Fibroblast of gingiva (primary cell): ENCODE measurements around the gene GNAT3.
A peak's percentile ranks its signal among the peaks of the same experiment; 100 is the strongest.

ENCODE experiments used
- DNase-seq: peaks from one replicate; pipeline ENCODE4 v3.0.0-alpha.2; 2011; ENCODE audit warnings: low read depth

Gene GNAT3

DNA sequence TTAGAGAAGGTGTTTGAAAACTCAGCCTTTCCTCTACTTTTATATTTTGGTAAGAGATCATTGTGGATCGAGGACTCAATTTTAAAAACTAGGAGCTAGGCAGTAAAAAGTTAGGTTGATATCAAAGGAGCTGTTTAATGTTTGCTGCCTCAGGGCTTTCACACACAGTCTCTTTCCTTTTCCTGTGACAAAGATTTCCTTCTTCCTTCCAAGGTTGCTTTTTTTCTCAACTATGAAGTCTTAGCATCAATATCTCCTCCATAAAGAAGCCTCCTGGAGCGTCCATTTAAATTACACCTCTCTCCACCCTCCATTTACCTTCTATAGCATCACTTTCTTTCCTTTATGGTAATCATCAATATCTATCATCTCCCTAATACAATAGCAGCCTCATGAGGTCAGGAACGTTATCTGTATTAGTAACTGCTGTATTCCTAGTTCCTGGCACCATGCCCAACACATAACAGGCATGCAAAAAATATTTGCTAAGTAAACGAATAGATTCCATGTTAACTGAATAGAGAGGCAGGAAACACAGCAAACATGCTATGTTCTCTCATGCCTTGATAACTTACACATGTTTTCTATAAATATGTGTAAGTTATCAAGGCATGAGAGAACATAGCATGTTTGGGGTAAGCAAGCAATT lies 48.5 kb downstream of the GNAT3 start:
- no peak for DNase-seq

DNA sequence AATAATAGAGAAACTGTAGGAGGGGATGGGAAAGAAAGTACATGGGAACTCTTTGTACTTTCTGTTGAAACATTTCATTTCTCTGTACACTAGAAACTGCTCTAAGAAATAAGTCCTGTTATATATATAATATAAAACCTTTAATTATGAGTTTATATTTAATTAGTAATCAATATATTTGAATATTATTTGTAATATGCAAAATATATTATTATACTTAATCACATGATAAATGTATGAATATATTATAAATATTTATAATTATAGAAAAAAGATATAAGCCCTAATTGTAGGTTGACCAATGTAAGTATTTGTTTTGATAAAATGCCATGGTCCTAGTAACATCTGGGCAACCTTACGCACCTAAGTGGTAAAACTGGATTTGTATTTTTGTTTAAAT lies 51.0 kb downstream of the GNAT3 start:
- no peak for DNase-seq

DNA sequence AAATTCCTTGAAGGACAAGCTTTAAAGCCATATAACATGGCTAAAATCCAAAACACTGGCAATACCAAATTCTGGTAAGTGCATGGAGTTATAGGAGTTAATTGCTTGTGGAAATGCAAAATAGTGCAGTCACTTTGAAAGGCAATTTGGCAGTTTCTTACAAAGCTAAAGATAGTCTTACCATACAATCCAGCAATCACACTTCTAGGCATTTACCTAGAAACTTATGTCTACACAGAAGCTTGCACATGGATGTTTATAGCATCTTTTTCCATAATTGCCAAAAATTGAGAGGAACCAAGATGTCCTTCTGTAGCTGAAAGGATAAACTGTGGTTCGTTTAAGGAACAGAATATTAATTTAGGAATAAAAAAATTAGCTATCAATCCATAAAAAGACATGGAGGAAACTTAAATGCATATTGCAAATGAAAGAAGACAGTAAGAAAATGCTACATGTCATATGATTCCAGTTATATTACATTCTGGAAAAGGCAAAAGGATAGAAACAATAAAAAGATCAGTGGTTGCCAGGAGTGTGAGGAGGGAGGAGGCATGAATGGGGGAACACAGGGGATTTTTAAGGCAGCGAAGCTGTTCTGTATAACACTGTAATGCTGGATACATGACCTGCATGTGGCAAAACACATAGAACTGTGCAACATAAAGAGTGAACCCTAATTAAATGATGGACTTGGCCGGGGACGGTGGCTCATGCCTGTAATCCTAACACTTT lies 51.9 kb downstream of the GNAT3 start:
- no peak for DNase-seq

DNA sequence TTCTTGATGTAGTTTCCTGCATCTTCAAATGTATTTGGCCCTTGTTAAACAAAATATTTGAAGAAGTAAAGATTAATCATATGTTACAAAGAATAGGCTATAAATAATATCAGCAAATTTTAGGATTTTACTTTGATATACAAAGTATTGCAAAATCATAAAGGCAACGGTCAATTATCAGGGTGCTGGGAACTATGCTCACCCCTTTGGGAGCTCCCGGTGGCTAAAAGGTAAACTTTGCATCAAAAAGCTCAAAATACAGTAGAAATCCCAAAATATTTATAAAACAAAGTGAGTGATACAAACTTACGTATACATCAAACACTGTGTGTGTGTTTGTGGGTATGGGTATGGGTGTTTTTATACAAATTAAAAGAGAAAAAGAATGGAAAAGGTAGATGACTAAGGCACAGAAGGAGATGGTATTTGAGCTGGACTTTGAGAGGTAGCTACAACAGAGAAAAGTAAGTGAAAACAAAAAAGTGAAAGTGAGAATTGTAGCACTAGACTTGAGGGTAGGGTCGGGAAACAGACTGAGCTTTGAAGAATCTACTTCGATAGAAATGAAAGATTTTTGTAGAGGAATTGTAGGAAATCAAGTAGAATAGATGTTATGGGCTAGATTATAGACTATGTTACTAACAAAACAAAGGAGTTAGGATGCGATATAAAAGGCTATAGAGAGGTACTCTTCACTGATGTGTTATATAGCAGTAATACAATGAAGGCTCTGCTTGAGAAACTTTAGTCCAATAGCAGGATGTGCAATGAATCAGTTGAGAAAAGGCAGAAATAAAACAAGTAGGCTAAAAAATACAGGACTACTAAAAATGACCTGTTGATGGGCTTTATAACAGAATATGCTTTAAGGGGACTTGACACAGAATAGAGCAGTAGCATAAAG lies 52.8 kb downstream of the GNAT3 start:
- DNase-seq = no peak

DNA sequence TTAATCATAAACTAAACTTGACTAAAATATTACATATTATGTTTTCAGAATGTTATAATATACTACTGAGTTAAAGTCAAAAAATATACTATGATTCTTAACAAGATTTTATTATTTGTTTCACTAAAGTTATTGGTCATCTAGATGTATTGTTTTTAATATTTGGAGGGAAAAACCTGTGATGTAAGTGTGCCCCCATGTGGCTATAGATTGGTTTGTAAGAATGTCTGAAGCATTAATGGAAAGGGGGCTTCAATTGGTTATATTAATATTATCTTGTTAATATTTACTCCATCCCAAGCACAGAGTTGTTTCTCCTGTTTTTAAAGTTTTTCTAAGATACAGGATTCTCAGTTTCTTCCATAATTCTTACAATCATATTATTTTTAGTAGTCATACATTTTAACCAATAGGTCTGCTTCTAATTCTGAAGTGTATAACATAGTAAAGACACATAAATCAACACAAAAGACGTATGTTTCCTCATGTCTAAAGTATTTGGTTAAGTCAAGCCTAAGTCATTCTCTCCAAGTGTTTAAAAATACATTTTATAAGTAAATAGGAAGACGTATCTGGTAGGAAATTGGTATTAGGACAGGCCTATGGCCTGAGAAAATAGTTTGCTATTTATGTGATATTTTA lies 58.0 kb downstream of the GNAT3 start:
- DNase-seq = no peak

DNA sequence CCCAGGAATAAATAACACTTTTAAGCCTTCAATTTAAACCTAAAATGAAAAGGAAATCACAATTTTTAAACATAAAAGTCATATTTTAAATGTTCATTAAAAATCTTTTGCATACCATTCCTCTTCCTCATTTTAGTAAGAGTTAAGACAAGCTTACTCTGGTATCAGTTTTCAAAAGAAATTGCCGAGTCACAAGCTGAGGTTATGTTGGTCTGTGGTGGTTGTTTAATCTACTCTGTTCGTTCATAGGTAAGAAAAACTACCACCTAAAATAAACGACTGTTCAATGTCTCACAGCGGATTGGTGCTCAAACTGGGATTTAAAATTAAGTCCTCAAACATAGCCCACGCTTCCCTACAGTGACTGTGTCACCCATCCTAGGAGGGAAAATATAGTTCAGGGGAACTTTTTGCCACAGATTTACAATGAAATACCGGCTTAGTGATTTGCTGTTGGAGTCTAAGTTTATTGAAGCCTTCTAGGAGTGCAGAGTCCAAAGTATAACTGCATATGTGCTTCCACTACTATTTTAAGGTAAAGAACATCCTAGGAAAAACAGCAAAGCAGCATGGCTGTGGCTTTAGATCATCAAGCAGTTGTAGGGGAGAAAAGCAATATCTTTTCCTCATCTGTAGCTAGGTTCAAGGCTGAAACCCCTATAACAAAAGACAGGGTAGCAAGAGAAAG lies 61.1 kb downstream of the GNAT3 start:
- DNase-seq = peak; percentile 30

DNA sequence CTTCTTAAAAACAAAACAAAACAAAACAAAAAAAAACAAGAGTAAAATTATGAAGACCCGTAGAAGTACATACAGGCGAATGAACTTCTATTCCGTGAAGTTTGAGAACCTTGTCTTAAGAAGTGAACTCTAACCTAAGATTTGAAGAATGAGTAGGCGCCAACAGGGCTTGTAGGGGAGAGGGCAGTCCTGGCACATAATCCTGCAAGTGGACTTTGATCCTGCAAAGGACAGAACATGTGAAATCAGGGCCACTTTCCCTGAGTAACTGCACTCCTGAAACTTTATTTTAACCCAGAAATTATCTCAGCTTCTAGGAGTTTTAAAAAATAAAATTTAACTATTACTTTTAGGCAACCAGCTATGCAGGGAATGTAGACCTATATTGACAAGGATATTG lies 62.0 kb downstream of the GNAT3 start:
- no peak for DNase-seq

DNA sequence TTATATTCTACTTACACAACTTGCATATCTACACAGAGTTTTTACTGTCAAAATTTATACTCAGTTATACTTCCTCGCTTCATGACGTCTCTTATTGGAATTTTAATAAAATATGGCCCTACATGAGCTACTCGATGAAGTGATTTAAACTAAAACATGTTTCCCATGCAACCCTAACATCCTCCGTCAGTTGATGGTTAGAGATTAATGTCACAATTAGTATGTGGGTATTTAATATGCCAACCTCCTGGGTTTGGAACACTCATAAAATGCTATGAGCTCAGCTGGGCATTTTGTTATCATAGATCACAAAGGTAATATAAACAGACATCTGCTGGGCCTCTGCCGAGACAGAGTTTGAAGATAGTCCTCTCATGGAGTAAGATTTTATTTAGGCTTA lies 66.5 kb downstream of the GNAT3 start:
- no peak for DNase-seq

DNA sequence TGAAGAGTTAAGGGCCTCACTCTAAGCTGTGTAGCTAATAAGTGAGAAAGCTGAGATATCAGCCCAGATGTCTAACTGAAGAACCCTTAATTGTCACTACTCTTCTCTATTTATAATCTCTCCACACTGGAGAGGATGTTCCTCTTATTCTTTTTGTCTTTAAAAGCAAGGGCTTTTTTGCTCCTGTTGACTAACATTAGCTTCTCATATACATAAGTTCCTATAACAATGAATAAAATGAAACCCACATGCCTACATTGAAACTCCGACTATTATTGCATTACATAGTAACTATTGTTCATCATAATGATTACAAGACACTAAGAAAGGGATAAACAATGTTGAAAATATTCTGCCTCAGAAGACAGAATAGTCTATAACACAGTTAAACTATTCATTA lies 67.1 kb downstream of the GNAT3 start:
- no peak for DNase-seq

DNA sequence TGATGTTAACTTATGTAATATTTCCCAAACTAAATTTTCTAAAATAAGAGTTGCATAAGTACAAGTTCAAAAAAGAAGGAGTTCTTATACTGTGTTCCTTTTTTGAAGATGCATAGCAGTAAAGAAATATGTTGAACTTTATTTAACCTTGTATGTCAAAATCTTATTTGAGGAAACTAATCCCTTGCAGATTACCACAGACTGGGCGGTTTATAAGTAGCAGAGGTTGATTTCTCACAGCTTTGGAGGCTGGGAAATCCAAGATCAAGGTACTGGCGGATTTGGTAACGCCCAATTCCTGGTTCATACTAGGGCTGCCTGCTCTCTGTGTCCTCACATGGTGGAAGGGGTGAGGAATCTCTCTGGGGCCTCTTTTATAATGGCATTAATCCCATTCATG lies 68.5 kb downstream of the GNAT3 start:
- no peak for DNase-seq

DNA sequence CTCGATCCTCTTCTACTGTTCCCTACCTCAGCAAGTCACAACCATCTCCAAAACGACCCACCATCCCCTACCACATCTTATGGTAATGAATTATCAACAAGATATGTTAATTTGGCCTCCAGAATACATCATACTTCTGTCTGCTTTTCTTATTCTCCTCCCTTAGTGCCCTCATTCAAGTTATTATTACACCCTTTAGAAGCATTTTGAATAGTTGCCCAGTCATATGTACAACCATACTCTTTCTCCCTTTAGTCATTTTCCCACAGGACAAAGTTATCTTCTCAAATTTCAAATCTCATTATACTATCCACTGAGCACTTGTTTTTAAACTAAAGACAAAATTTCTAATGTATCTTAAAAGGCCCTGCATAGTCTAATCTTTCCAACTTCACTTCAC lies 71.0 kb downstream of the GNAT3 start:
- DNase-seq = peak; percentile 52

DNA sequence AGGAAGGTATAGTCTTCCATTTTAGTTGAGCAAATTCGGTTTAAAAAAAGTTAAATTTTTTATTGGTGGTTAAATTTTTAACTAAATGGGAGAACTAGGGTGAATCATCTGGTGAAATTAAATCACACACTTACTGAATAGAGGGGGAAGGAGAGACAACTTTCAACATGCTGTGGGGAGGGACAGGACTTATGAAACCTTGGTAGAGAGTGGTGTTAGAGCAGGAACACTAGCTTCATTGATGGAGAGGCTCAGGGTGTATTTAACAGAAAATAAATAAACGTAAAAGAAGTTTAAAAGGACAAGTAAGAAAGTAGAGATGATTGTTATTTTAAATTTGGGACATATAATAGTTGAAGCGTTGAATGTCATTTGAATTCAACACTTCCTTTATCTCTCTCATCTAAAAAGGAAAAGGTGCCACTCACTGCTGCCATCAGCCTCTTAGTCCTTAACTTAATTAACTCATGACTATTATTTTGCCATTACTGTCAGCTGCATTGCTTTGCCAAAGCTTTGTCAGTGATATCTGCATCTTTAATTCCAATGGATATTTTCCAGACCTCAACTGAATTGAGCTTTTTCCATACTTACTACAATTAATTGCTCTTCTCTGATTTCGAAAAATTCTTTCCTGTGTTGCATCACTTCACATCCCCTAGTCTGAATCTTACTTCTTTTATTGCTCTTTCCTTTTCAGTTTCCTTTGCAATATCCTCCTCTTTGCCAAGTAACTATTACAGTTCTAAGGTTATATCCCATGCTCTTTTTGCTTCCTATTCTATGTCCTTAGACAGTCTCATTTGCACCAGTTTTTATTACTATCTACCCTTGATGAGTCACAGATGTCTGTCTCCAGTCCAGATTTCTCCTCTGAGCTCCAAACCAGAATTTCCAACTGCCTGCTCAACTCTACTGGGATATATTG lies 71.7 kb downstream of the GNAT3 start:
- peak; percentile 88 for DNase-seq

DNA sequence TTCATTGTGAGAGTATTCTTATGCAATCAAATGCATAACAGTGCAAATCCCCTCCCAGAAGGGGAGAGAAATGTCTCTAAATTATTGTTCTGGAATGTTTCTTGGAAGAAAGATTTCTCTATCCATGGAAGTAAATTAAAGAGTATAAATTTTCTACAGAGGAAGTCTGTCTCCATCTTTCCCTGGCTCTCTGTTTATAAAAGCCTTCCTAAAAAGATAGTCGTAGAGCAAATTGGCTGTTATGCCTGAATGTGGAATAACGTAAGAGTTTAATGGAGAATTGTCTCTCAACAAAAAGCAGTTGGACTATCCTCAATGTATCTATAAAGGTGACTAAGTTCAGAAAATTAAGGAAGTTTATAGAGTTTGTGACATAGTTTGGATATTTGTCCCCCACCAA lies 76.3 kb downstream of the GNAT3 start:
- no peak for DNase-seq

DNA sequence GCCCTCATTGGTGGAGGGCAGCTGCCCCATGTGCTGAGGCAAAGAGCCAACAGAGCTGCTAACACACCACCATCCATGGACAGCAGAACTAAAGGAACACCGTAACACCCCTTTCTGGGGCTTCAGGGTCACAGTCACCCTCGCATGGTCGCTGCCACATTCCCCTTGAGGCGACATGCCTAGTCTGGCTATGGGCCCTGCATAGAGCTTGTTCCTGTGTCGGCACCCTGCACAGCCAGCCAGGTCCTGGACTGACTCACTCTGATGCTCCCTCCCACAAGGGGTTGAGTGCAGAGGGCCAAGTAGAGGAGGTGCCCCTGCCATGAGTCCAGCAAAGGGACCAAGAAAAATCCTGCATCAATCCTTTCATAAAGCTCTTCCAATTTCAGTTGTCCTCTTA lies 77.8 kb downstream of the GNAT3 start:
- no peak for DNase-seq

DNA sequence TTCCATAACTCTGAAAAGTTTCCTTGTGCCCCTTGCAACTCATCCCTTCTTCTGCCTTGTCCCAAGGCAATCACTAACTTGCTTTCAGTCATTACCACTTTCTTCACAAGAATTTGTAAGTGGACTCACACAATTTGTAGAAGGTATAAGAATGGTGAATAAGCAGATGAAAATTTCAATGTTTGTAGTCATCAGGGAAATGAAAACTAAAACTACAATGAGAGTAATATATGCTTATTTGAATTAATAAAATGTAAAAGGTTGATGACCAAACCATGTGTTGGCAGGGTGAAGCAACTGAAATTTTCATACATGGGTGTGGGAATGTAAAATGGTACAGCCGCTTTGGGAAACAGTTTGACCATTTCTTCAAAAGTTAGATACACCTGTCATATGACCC lies 79.7 kb downstream of the GNAT3 start:
- no peak for DNase-seq

DNA sequence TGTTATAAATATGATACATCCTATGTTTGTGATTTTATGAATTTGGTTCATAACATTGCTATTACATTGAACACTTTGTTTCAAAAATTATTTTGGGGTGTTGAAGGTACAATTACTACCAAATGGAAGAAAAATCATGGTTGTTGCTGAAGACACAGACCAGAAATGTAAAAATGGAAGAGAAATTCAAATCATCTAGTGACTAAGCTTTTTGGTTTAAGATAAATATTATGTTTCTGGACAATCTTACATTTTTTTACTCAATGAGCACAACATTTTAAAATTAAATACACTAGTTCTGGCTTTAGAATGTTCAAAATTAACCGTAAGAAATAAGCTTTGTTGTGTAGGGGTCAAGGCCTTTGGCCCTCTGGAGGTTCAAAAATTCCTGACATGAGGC lies 82.7 kb downstream of the GNAT3 start:
- DNase-seq = no peak

DNA sequence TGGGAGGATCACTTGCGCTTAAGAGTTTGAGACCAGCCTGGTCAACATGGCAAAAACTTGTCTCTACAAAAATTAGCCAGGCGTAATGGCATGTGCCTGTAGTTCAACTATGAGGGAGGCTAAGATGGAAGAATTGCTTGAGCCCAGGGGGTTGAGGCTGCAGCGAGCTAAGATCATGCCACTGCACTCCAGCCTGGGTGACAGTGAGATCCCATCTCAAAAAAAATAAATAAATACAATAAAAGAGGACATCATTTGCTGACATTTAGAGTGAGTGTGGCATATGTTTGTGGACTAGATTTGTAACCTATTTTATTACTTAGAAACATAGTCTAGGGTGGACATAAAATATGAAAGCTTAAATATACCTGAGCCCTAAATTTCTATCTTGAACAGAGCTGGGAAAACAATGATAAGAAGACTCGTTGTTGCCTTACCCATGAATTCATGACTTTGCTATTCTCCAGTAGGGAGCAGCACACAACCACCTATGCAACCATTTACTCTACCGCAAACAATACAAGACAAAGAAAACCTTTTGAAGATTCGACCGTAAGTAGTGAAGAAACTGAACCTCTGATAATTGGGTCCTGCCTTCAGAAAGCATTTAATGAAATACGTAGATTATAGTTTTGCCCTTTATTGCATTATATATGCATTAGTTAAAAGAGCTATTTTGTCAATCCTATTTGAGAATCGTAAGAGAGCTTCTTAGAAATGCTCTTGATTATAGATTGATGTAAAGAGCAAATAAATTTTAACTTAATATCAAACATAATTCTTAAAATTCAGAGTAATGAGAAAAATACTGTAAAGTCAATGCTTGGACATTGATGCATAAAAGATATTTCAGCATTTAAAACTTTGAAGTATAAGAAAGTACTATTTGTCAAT lies 83.5 kb downstream of the GNAT3 start:
- peak; percentile 71 for DNase-seq

DNA sequence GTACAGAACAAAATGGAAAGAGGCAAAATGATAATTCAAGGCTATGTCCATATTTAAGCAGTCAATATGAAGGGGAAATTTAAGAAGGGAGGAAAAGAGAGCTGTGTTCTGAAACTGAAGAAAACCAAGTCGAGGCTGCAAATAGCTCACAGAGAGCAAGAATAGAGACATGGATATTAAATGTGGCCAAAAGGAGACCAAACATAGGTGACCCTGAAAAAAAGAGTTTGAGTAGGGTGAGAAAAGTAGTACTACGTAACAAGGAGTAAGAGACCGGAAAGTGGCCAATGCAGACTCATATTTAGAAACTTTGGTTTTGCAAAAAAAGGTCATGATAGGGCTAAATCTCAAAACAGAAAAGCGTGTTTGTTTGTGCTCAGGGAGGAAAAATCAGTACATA lies 84.6 kb downstream of the GNAT3 start:
- DNase-seq = no peak

DNA sequence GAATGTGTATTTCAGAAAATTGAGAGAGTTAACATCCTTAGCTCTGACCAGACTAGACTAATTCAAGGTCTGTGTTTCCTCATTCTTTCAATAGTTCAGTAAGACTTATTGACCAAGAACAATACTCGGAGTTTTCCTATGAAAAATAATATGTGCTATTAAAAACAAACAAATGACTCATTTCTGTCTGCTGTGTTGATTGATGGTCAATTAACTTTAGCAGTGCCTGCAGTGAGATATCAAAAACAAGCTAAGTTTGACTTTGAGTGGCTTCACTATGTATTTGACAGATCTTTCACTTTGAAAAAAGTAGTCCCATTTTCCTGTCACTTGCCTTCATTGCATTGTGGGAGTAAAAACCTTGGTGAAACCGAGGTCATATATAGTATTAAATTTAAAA lies 91.0 kb downstream of the GNAT3 start:
- DNase-seq = no peak
